ENCODE data around the gene KRTAP22-1.

The KRTAP22-1 gene

GRCh38 chr21:30642564-30642963, 41.7 kb downstream of the KRTAP22-1 start, which contains the start of gene KRTAP20-3:
TSS of gene KRTAP20-3 (plus strand) at chr21:30642864.
- ATAC-seq (replicated peaks) (no peak), DNase-seq (no peak)
- Mint-ChIP-seq H3K27ac (no peak within 1 kb of the TSS), H3K27me3 (no peaks in the 10 kb centered on the region), H3K4me1 (ENCODE audit: low read depth in 2 of 2) (no peaks in the 10 kb centered on the region), H3K36me3 (ENCODE audit: insufficient read depth) (no peaks in the 10 kb centered on the region), H3K9me3 (peaks cover 0 to 5% of the 10 kb centered on the region in 2 donors), H3K4me3 (no peak within 1 kb of the TSS)

- H3K4me1 Mint-ChIP-seq (ENCODE audit: low read depth in 2 of 2) = no peaks in the 10 kb centered on the region
- H3K36me3 Mint-ChIP-seq (ENCODE audit: insufficient read depth) = no peaks in the 10 kb centered on the region
- no peaks in the 10 kb centered on the region for H3K27me3 Mint-ChIP-seq
- DNase-seq = no peak
- H3K27ac Mint-ChIP-seq = no peak overlapping the region
- peaks cover 5 to 6% of the 10 kb centered on the region in 2 donors for H3K9me3 Mint-ChIP-seq
- no peak overlapping the region for H3K4me3 Mint-ChIP-seq
- ATAC-seq (replicated peaks) = no peak
Measured at GRCh38 chr21:30646904-30647414, 46.1 kb downstream of the KRTAP22-1 start.
